Panc1 (cell line): ENCODE data around the gene SHISA9. TPM values are rescaled to one million over a fixed set of nuclear protein-coding genes. Genes with fewer than 3 reads are reported as not detected.

Experiments
- ATAC-seq: fragments of 200-7000 bp; cut with Tn5 transposase; 2 replicates; pipeline ENCODE4 v1.9.1; 2020; ENCODE audit warnings: mild to moderate bottlenecking, moderate library complexity
- BruUV-seq: library from RNA; stranded (reverse); fragments of 400-500 nt; replicated peaks from 2 replicates; lab custom pipeline; 2021; lab: Mats Ljungman, UMichigan
- CTCF ChIA-PET: fragments of 300-600 bp; sonication (Branson Sonifier 250); formaldehyde crosslinking; loops from one replicate; lab custom pipeline; 2022; ENCODE audit warnings: antibody characterized with exemption; lab: Charles Lee
- POLR2A ChIA-PET: fragments of 300-600 bp; sonication (Branson Sonifier 250); formaldehyde crosslinking; loops from one replicate; lab custom pipeline; 2022; ENCODE audit warnings: antibody characterized with exemption; lab: Charles Lee
- DNase-seq: peaks from one replicate; pipeline ENCODE4 v3.0.0-alpha.2; 2010; ENCODE audit warnings: low read depth, low spot score
- H3K27ac ChIP-seq: 2 replicates; pipeline ENCODE4 v1.5.1; 2011; ENCODE audit warnings: mild to moderate bottlenecking, low read length, inconsistent platforms
- H3K27me3 ChIP-seq: fragments of 200-500 bp; sonication (Bioruptor generic); 2 replicates; pipeline ENCODE4 v1.6.0; 2014; ENCODE audit warnings: low read length, inconsistent platforms; ENCODE audit not compliant: control insufficient read depth, insufficient read depth
- H3K36me3 ChIP-seq: fragments of 200-500 bp; sonication (Bioruptor generic); 2 replicates; pipeline ENCODE4 v1.5.1; 2014; ENCODE audit warnings: inconsistent platforms, mild to moderate bottlenecking, low read length, moderate library complexity; ENCODE audit not compliant: control insufficient read depth, insufficient read depth
- H3K4me1 ChIP-seq: 2 replicates; pipeline ENCODE4 v1.5.1; 2011; ENCODE audit warnings: inconsistent platforms, mild to moderate bottlenecking, low read length, moderate library complexity; ENCODE audit not compliant: control insufficient read depth, insufficient read depth
- H3K4me3 ChIP-seq, 2 experiments: 2 replicates each; pipeline ENCODE4 v1.5.1; 2011 to 2012; ENCODE audit warnings: low read depth in 2 of 2, low read length in 2 of 2, mild to moderate bottlenecking in 2 of 2, inconsistent platforms in 1 of 2, moderate library complexity in 1 of 2
- H3K9me3 ChIP-seq: fragments of 200-500 bp; sonication (Bioruptor generic); 2 replicates; pipeline ENCODE4 v1.5.1; 2014; ENCODE audit warnings: low read depth, mild to moderate bottlenecking, inconsistent platforms, low read length, moderate library complexity; ENCODE audit not compliant: control insufficient read depth, insufficient read depth
- CTCF ChIP-seq: fragments of 450-650 bp; IDR thresholded peaks from 2 replicates; pipeline ENCODE4 v1.5.1; 2017; ENCODE audit warnings: mild to moderate bottlenecking
- POLR2AphosphoS5 ChIP-seq: IDR thresholded peaks from 2 replicates; pipeline ENCODE4 v1.6.1; 2012; ENCODE audit warnings: mild to moderate bottlenecking, low read depth, low read length, moderate library complexity
- SIN3A ChIP-seq: IDR thresholded peaks from 2 replicates; pipeline ENCODE4 v1.6.1; 2012; ENCODE audit warnings: low read depth, mild to moderate bottlenecking, low read length, moderate library complexity, borderline replicate concordance; ENCODE audit not compliant: insufficient read depth
- TCF7L2 ChIP-seq: IDR thresholded peaks from 2 replicates; pipeline ENCODE4 v1.6.1; 2011; ENCODE audit warnings: mild to moderate bottlenecking, low read depth, low read length, inconsistent platforms
- in situ Hi-C: cut with HindIII; loops from 2 replicates; pipeline ENCODE4 v1.10.0; 2016; ENCODE audit warnings: low sequenced_read_pairs, low pct_unique_long_range_greater_than_20kb
- intact Hi-C: fragments of 100-400 bp; cut with micrococcal nuclease; formaldehyde crosslinking; loops from one replicate; pipeline ENCODE4 v1.10.0; 2022; ENCODE audit not compliant: unreplicated experiment
- total RNA-seq: library from RNA; stranded (reverse); gene quantifications from one replicate; pipeline ENCODE4 v1.2.1, GENCODE V29; 2021; ENCODE audit not compliant: unreplicated experiment
- TF ChIP-seq, protein P1 (sequence below), 2 experiments: IDR thresholded peaks; 2 replicates each; pipeline ENCODE4 v1.6.1; 2011 to 2012; ENCODE audit warnings: low read depth in 2 of 2, control low read depth in 1 of 2, low read length in 1 of 2, mild to moderate bottlenecking in 1 of 2, moderate library complexity in 1 of 2; ENCODE audit not compliant: insufficient read depth in 1 of 2

Gene SHISA9
- total RNA-seq, 1 experiment from 2014 or later = 0.10 TPM

DNA sequence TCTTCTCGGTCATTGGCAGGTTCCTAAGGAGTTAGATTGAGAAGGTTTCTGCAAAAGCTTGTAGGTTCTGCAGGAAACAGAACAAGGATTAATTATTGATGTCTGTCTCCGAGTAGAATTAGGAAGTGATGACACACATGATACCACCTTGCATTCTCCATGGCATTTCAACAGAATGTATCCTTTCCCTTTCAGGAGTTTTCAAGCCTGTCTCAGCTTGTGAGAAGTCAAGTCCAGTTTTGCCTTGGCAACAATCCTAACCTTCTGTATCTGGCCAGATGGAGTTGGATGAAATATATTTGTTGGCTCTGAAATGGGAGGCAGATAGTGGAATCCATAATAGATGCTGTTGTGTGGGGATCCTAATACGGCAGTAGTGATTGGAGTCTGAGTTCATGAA, 235.5 kb downstream of the SHISA9 start:
- Histone ChIP-seq H3K27ac (no peak overlapping the region), H3K4me3 (no peak overlapping the region), H3K27me3 (no peaks in the 10 kb centered on the region), H3K36me3 (no peaks in the 10 kb centered on the region), H3K9me3 (no peaks in the 10 kb centered on the region), H3K4me1 (no peaks in the 10 kb centered on the region)
- ATAC-seq (no peak), DNase-seq (no peak)
- in situ Hi-C loops = no loop called here
- intact Hi-C loops = no loop called here
- TF ChIP-seq POLR2AphosphoS5 = no peak
- TF ChIP-seq SIN3A = no peak
- TF ChIP-seq TCF7L2 = no peak
- TF ChIP-seq, protein P1, sequence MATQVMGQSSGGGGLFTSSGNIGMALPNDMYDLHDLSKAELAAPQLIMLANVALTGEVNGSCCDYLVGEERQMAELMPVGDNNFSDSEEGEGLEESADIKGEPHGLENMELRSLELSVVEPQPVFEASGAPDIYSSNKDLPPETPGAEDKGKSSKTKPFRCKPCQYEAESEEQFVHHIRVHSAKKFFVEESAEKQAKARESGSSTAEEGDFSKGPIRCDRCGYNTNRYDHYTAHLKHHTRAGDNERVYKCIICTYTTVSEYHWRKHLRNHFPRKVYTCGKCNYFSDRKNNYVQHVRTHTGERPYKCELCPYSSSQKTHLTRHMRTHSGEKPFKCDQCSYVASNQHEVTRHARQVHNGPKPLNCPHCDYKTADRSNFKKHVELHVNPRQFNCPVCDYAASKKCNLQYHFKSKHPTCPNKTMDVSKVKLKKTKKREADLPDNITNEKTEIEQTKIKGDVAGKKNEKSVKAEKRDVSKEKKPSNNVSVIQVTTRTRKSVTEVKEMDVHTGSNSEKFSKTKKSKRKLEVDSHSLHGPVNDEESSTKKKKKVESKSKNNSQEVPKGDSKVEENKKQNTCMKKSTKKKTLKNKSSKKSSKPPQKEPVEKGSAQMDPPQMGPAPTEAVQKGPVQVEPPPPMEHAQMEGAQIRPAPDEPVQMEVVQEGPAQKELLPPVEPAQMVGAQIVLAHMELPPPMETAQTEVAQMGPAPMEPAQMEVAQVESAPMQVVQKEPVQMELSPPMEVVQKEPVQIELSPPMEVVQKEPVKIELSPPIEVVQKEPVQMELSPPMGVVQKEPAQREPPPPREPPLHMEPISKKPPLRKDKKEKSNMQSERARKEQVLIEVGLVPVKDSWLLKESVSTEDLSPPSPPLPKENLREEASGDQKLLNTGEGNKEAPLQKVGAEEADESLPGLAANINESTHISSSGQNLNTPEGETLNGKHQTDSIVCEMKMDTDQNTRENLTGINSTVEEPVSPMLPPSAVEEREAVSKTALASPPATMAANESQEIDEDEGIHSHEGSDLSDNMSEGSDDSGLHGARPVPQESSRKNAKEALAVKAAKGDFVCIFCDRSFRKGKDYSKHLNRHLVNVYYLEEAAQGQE (IDR thresholded peaks at IDR 0.05; ENCODE audit: insufficient read depth in 1 of 2, low read depth in 2 of 2, low read length in 1 of 2) = no peak
- TF ChIP-seq CTCF = no peak
- BruUV-seq = no TSS peak
- ChIA-PET CTCF (no interaction called here), POLR2A (no interaction called here)

- Histone ChIP-seq H3K36me3 (no peaks in the 10 kb centered on the region), H3K27ac (no peak overlapping the region), H3K9me3 (no peaks in the 10 kb centered on the region), H3K4me3 (no peak overlapping the region), H3K4me1 (no peaks in the 10 kb centered on the region), H3K27me3 (no peaks in the 10 kb centered on the region)
- POLR2A ChIA-PET = no interaction called here
- ATAC-seq = no peak
- BruUV-seq = no TSS peak
- CTCF ChIA-PET = no interaction called here
- no peak for DNase-seq
- in situ Hi-C loops = no loop called here
- intact Hi-C loops = no loop called here
- TF ChIP-seq POLR2AphosphoS5 (no peak), CTCF (no peak), TCF7L2 (no peak), SIN3A (no peak)
- TF ChIP-seq, protein P1 (IDR thresholded peaks at IDR 0.05; ENCODE audit: insufficient read depth in 1 of 2, low read depth in 2 of 2, low read length in 1 of 2) = no peak
These were observed 237.1 kb downstream of the SHISA9 start for GRCh38 chr16:13138528-13138927.
